HCT116 (cell line): Measurements from ENCODE around the gene MYPN. TPM values are rescaled to one million over a fixed set of nuclear protein-coding genes. Genes with fewer than 3 reads are reported as not detected.

ENCODE experiments used
- ATAC-seq: fragments of 200-7000 bp; cut with Tn5 transposase; 2 replicates; pipeline ENCODE4 v1.9.1; 2020; ENCODE audit warnings: mild to moderate bottlenecking, moderate library complexity
- BruUV-seq: library from RNA; stranded (reverse); fragments of 400-500 nt; replicated peaks from 2 replicates; lab custom pipeline; 2021; lab: Mats Ljungman, UMichigan
- CTCF ChIA-PET: fragments of 300-600 bp; sonication (Branson Sonifier 250); formaldehyde crosslinking; loops from one replicate; lab custom pipeline; 2021; ENCODE audit warnings: antibody characterized with exemption; lab: Charles Lee
- POLR2A ChIA-PET: fragments of 300-600, 350-600 bp; sonication (Branson Sonifier 250); formaldehyde crosslinking; loops from one replicate; lab custom pipeline; 2021; ENCODE audit warnings: antibody characterized with exemption; lab: Charles Lee
- RAD21 ChIA-PET, 2 experiments: fragments of 300-600 bp; sonication (Branson Sonifier 250); formaldehyde crosslinking; loops; one replicate each; lab custom pipeline; 2023; ENCODE audit warnings: low total read pairs in 2 of 2; ENCODE audit not compliant: uncharacterized antibody in 2 of 2, unreplicated experiment in 2 of 2, low non-redundant PET in 1 of 2; lab: Charles Lee
- DNase-seq: peaks from one replicate; pipeline ENCODE4 v3.0.0-alpha.2; 2010; ENCODE audit warnings: low read depth, low spot score
- H2AFZ ChIP-seq: fragments of 200-600 bp; shearing (Covaris generic), sonication (generic); 2 replicates; pipeline ENCODE4 v1.6.1; 2017; ENCODE audit warnings: low read depth, mixed run types, mixed read lengths, antibody characterized with exemption, low read length; ENCODE audit not compliant: poor library complexity, severe bottlenecking
- H3K27ac ChIP-seq: 2 replicates; pipeline ENCODE4 v1.5.1; 2012; ENCODE audit warnings: low read depth, low read length
- H3K27me3 ChIP-seq: fragments of 200-600 bp; sonication (generic); 2 replicates; pipeline ENCODE4 v1.6.1; 2016; ENCODE audit warnings: mixed run types, low read length, mixed read lengths; ENCODE audit not compliant: insufficient read depth
- H3K36me3 ChIP-seq, 2 experiments: fragments of 200-500 bp in 1 of 2; fragments of 200-600 bp in 1 of 2; sonication (Bioruptor generic) in 1 of 2; sonication (generic) in 1 of 2; 2 replicates each; pipeline versions ENCODE4 v1.5.1 to v1.6.1; 2014 to 2016; ENCODE audit warnings: low read length in 2 of 2, inconsistent platforms in 1 of 2, mixed read lengths in 1 of 2, mixed run types in 1 of 2; ENCODE audit not compliant: insufficient read depth in 2 of 2, control insufficient read depth in 1 of 2
- H3K4me1 ChIP-seq, 2 experiments: fragments of 200-600 bp in 1 of 2; sonication (generic) in 1 of 2; 2 replicates each; pipeline versions ENCODE4 v1.5.1 to v1.6.1; 2012 to 2017; ENCODE audit warnings: low read length in 2 of 2, inconsistent platforms in 1 of 2, mild to moderate bottlenecking in 1 of 2, mixed read lengths in 1 of 2, mixed run types in 1 of 2, moderate library complexity in 1 of 2; ENCODE audit not compliant: insufficient read depth in 2 of 2, control insufficient read depth in 1 of 2
- H3K4me2 ChIP-seq: fragments of 200-600 bp; sonication (generic); 2 replicates; pipeline ENCODE4 v1.6.1; 2017; ENCODE audit warnings: mixed run types, low read length, mixed read lengths
- H3K4me3 ChIP-seq, 2 experiments: fragments of 200-600 bp in 1 of 2; sonication (generic) in 1 of 2; replicated peaks in 1 of 2; 2 replicates each; pipeline ENCODE4 v1.5.1; 2011 to 2016; ENCODE audit warnings: low read length in 2 of 2, control low read depth in 1 of 2, low read depth in 1 of 2, mild to moderate bottlenecking in 1 of 2, mixed read lengths in 1 of 2, mixed run types in 1 of 2
- H3K79me2 ChIP-seq: fragments of 200-600 bp; sonication (generic); 2 replicates; pipeline ENCODE4 v1.6.1; 2017; ENCODE audit warnings: mild to moderate bottlenecking, mixed run types, low read length, moderate library complexity, mixed read lengths; ENCODE audit not compliant: insufficient read depth
- H3K9ac ChIP-seq: fragments of 200-600 bp; sonication (generic); 2 replicates; pipeline ENCODE4 v1.6.1; 2016; ENCODE audit warnings: low read length, mixed read lengths
- H3K9me2 ChIP-seq: fragments of 200-600 bp; sonication (generic), shearing (Covaris generic); 2 replicates; pipeline ENCODE4 v1.6.1; 2017; ENCODE audit warnings: mixed run types, mild to moderate bottlenecking, moderate library complexity; ENCODE audit not compliant: insufficient read depth
- H3K9me3 ChIP-seq, 2 experiments: fragments of 200-500 bp in 1 of 2; fragments of 200-600 bp in 1 of 2; sonication (Bioruptor generic) in 1 of 2; sonication (generic) in 1 of 2; 2 replicates each; pipeline ENCODE4 v1.6.1; 2014 to 2017; ENCODE audit warnings: low read length in 2 of 2, mixed read lengths in 2 of 2, inconsistent platforms in 1 of 2, low read depth in 1 of 2, mild to moderate bottlenecking in 1 of 2, mixed run types in 1 of 2, moderate library complexity in 1 of 2; ENCODE audit not compliant: control insufficient read depth in 1 of 2, insufficient read depth in 1 of 2
- H4K20me1 ChIP-seq: fragments of 200-600 bp; sonication (generic), shearing (Covaris generic); 2 replicates; pipeline ENCODE4 v1.6.1; 2017; ENCODE audit warnings: mixed run types, mild to moderate bottlenecking, moderate library complexity; ENCODE audit not compliant: insufficient read depth
- EZH2 ChIP-seq: fragments of 200-600 bp; sonication (generic); IDR thresholded peaks from 2 replicates; pipeline ENCODE4 v1.6.1; 2017; ENCODE audit warnings: antibody characterized with exemption, mixed run types
- JUND ChIP-seq: IDR thresholded peaks from 2 replicates; pipeline ENCODE4 v1.6.1; 2012
- POLR2AphosphoS5 ChIP-seq: IDR thresholded peaks from 2 replicates; pipeline ENCODE4 v1.6.1; 2011; ENCODE audit warnings: mild to moderate bottlenecking, low read depth, low read length, moderate library complexity
- SP1 ChIP-seq: IDR thresholded peaks from 2 replicates; pipeline ENCODE4 v1.6.1; 2012; ENCODE audit warnings: low read depth
- ZFX ChIP-seq: fragments of 450-650 bp; IDR thresholded peaks from 2 replicates; pipeline ENCODE4 v1.6.1; 2017
- intact Hi-C: fragments of 100-400 bp; cut with micrococcal nuclease; formaldehyde crosslinking; loops from 2 replicates; pipeline ENCODE4 v1.10.0; 2022
- total RNA-seq: library from RNA; stranded (reverse); gene quantifications from one replicate; pipeline ENCODE4 v1.2.1, GENCODE V29; 2021; ENCODE audit not compliant: unreplicated experiment
- TF ChIP-seq, protein P1 (sequence below): IDR thresholded peaks from 2 replicates; pipeline ENCODE4 v1.6.1; 2012
- TF ChIP-seq, protein P2 (sequence below): IDR thresholded peaks from 2 replicates; pipeline ENCODE4 v1.6.1; 2011; ENCODE audit warnings: mild to moderate bottlenecking, low read length, moderate library complexity; ENCODE audit not compliant: insufficient replicate concordance; ENCODE audit errors: extremely low read depth
- TF ChIP-seq, protein P3 (sequence below), 3 experiments: fragments of 200-600 bp in 1 of 3; sonication (generic) in 1 of 3; IDR thresholded peaks in 2 of 3; conservative IDR thresholded peaks in 1 of 3; 2 replicates each; pipeline ENCODE4 v1.5.1; 2012 to 2017; ENCODE audit warnings: low read depth in 2 of 3, low read length in 2 of 3, antibody characterized with exemption in 1 of 3, borderline replicate concordance in 1 of 3, control low read depth in 1 of 3, mild to moderate bottlenecking in 1 of 3, mixed read lengths in 1 of 3, mixed run types in 1 of 3, moderate library complexity in 1 of 3; ENCODE audit not compliant: insufficient read depth in 1 of 3

Gene MYPN
- total RNA-seq, 1 experiment from 2014 or later, result 0.34 TPM

GRCh38 chr10:68233046-68233445 lies 123.8 kb downstream of the MYPN start (continued):
- no peak for TF ChIP-seq SP1
- TF ChIP-seq JUND, result no peak

GRCh38 chr10:68235111-68235510 lies 125.8 kb downstream of the MYPN start:
- intact Hi-C loops, result no loop called here
- no peak overlapping the region for H2AFZ ChIP-seq
- TF ChIP-seq, protein P1, sequence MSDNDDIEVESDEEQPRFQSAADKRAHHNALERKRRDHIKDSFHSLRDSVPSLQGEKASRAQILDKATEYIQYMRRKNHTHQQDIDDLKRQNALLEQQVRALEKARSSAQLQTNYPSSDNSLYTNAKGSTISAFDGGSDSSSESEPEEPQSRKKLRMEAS, result no peak
- TF ChIP-seq, protein P2, sequence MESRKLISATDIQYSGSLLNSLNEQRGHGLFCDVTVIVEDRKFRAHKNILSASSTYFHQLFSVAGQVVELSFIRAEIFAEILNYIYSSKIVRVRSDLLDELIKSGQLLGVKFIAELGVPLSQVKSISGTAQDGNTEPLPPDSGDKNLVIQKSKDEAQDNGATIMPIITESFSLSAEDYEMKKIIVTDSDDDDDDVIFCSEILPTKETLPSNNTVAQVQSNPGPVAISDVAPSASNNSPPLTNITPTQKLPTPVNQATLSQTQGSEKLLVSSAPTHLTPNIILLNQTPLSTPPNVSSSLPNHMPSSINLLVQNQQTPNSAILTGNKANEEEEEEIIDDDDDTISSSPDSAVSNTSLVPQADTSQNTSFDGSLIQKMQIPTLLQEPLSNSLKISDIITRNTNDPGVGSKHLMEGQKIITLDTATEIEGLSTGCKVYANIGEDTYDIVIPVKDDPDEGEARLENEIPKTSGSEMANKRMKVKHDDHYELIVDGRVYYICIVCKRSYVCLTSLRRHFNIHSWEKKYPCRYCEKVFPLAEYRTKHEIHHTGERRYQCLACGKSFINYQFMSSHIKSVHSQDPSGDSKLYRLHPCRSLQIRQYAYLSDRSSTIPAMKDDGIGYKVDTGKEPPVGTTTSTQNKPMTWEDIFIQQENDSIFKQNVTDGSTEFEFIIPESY, result no peak
- TF ChIP-seq, all 23 proteins: peak for 0
- Histone ChIP-seq H3K9me3 (no peaks in the 10 kb centered on the region), H3K36me3 (no peaks in the 10 kb centered on the region), H3K79me2 (no peaks in the 10 kb centered on the region), H3K4me2 (no peak overlapping the region), H3K27ac (no peak overlapping the region), H4K20me1 (no peaks in the 10 kb centered on the region), H3K4me3 (no peak overlapping the region), H3K4me1 (peaks cover 5 to 13% of the 10 kb centered on the region in 2 experiments; a peak in 3 of 4 replicates), H3K9me2 (no peaks in the 10 kb centered on the region), H3K9ac (no peak overlapping the region), H3K27me3 (no peaks in the 10 kb centered on the region)
- CTCF ChIA-PET, result no interaction called here
- DNase-seq (no peak), ATAC-seq (no peak)
- POLR2A ChIA-PET, result no interaction called here
- RAD21 ChIA-PET, result no interaction called here
- no TSS peak for BruUV-seq

- TF ChIP-seq, protein P1, result no peak
- TF ChIP-seq EZH2 (no peak), POLR2AphosphoS5 (no peak), ZFX (no peak), JUND (no peak)
- TF ChIP-seq, protein P3, sequence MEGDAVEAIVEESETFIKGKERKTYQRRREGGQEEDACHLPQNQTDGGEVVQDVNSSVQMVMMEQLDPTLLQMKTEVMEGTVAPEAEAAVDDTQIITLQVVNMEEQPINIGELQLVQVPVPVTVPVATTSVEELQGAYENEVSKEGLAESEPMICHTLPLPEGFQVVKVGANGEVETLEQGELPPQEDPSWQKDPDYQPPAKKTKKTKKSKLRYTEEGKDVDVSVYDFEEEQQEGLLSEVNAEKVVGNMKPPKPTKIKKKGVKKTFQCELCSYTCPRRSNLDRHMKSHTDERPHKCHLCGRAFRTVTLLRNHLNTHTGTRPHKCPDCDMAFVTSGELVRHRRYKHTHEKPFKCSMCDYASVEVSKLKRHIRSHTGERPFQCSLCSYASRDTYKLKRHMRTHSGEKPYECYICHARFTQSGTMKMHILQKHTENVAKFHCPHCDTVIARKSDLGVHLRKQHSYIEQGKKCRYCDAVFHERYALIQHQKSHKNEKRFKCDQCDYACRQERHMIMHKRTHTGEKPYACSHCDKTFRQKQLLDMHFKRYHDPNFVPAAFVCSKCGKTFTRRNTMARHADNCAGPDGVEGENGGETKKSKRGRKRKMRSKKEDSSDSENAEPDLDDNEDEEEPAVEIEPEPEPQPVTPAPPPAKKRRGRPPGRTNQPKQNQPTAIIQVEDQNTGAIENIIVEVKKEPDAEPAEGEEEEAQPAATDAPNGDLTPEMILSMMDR (IDR thresholded peaks at IDR 0.05 in 2 of 3, conservative IDR thresholded peaks at IDR 0.05 in 1 of 3; ENCODE audit: borderline replicate concordance in 1 of 3, insufficient read depth in 1 of 3, low read depth in 2 of 3, low read length in 2 of 3), result no peak
- RAD21 ChIA-PET, result no interaction called here
- H3K79me2 ChIP-seq, result no peaks in the 10 kb centered on the region
- H3K36me3 ChIP-seq, result no peaks in the 10 kb centered on the region
- no peak overlapping the region for H3K27ac ChIP-seq
- peaks cover 4 to 13% of the 10 kb centered on the region in 2 experiments; a peak in 3 of 4 replicates for H3K4me1 ChIP-seq
- POLR2A ChIA-PET, result no interaction called here
- no peak overlapping the region for H2AFZ ChIP-seq
- no peaks in the 10 kb centered on the region for H3K9me3 ChIP-seq
- BruUV-seq, result no TSS peak
- H3K27me3 ChIP-seq, result no peaks in the 10 kb centered on the region
- CTCF ChIA-PET, result no interaction called here
- H3K9ac ChIP-seq, result no peak overlapping the region
- ATAC-seq (no peak), DNase-seq (no peak)
- H3K9me2 ChIP-seq, result no peaks in the 10 kb centered on the region
- H4K20me1 ChIP-seq, result no peaks in the 10 kb centered on the region
- intact Hi-C loops, result no loop called here
- no peak overlapping the region for H3K4me3 ChIP-seq
- H3K4me2 ChIP-seq, result no peak overlapping the region
These were observed 126.3 kb downstream of the MYPN start for GRCh38 chr10:68235581-68235980.
